T-helper 2 cell (primary cell): ENCODE results near the gene PIK3CB.
A peak's percentile ranks its signal among the peaks of the same experiment; 100 is the strongest.
"Not testable (repeated sequence)": the region's sequence is repeated elsewhere in the genome, so short reads cannot be mapped to it uniquely, and the experiment has no call there.

Experiments used
- DNase-seq, 5 experiments: peaks; one replicate each; pipeline versions ENCODE4 v3.0.0 to v3.0.0-alpha.2; 2012 to 2022

The PIK3CB gene

GRCh38 chr3:138846262-138846791 lies 11.6 kb upstream of the PIK3CB start:
- DNase-seq: no peak

- DNase-seq: no peak
These were observed 11.0 kb upstream of the PIK3CB start for GRCh38 chr3:138845771-138846173.

- no peak for DNase-seq
These were observed 10.5 kb upstream of the PIK3CB start for GRCh38 chr3:138845181-138845601.

GRCh38 chr3:138842483-138843188 lies 7.9 kb upstream of the PIK3CB start:
- DNase-seq: no peak

- DNase-seq: not testable (repeated sequence)
These were observed 3.7 kb upstream of the PIK3CB start for GRCh38 chr3:138838385-138838784.

- DNase-seq: not testable (repeated sequence)
These were observed 1.1 kb upstream of the PIK3CB start for GRCh38 chr3:138835846-138836245.

GRCh38 chr3:138835397-138835757 lies 649 bp upstream of the PIK3CB start:
- DNase-seq: peak in 1 of 5 experiments; percentile 35

GRCh38 chr3:138833899-138834595 lies 681 bp downstream of the PIK3CB start:
- DNase-seq: peak in 2 of 5 experiments; percentile 13 to 34

GRCh38 chr3:138832473-138833057 lies 2.2 kb downstream of the PIK3CB start:
- not testable (repeated sequence) for DNase-seq

- DNase-seq: no peak
These were observed 4.7 kb downstream of the PIK3CB start for GRCh38 chr3:138829886-138830510.

- no peak for DNase-seq
These were observed 5.6 kb downstream of the PIK3CB start for GRCh38 chr3:138829097-138829496.

- DNase-seq: no peak
These were observed 7.5 kb downstream of the PIK3CB start for GRCh38 chr3:138827222-138827621.

- no peak for DNase-seq
These were observed 9.4 kb downstream of the PIK3CB start for GRCh38 chr3:138825336-138825735.

- no peak for DNase-seq
These were observed 10.6 kb downstream of the PIK3CB start for GRCh38 chr3:138824114-138824506.

GRCh38 chr3:138820379-138820778 lies 14.3 kb downstream of the PIK3CB start:
- not testable (repeated sequence) for DNase-seq

- no peak for DNase-seq
These were observed 16.4 kb downstream of the PIK3CB start for GRCh38 chr3:138818185-138818860.

GRCh38 chr3:138817695-138818094 lies 17.0 kb downstream of the PIK3CB start:
- no peak for DNase-seq

- DNase-seq: no peak
These were observed 21.9 kb downstream of the PIK3CB start for GRCh38 chr3:138812806-138813205.

- DNase-seq: no peak
These were observed 25.1 kb downstream of the PIK3CB start for GRCh38 chr3:138809500-138810256.

- no peak for DNase-seq
These were observed 28.2 kb downstream of the PIK3CB start for GRCh38 chr3:138806376-138807080.

- DNase-seq: no peak
These were observed 31.6 kb downstream of the PIK3CB start for GRCh38 chr3:138803006-138803653.
